ENCODE data around the gene OLFML1. TPM values are rescaled to one million over a fixed set of nuclear protein-coding genes. Genes with fewer than 3 reads are reported as not detected.

OLFML1 gene
- total RNA-seq, 1 experiment from 2014 or later, result not detected

GRCh38 chr11:7436657-7437056 lies 48.6 kb upstream of the OLFML1 start:
- H3K4me1 ChIP-seq (ENCODE audit: insufficient read depth, low read length), result no peaks in the 10 kb centered on the region; the same call in 1 of the 2 replicates
- H3K4me3 Mint-ChIP-seq, result no peak overlapping the region
- WGBS (ENCODE audit: extremely low coverage, insufficient read length, low lambda C conversion rate), result no CpG with 5 or more reads among the region's 5 CpGs

More at GRCh38 chr11:7436657-7437056, 48.6 kb upstream of the OLFML1 start:
- no peak overlapping the region for H4K91ac ChIP-seq (ENCODE audit: insufficient read length, low read depth, low read length)
- H4K5ac ChIP-seq (ENCODE audit: insufficient read length, low read depth, low read length), result no peak overlapping the region
- no peak overlapping the region for H4K8ac ChIP-seq (replicated peaks; ENCODE audit: insufficient read length, low read depth, low read length)
- H2AFZ ChIP-seq (ENCODE audit: low read length), result no peak overlapping the region
- H2BK15ac ChIP-seq (ENCODE audit: low read depth, low read length), result no peak overlapping the region
- H3K27me3 ChIP-seq (ENCODE audit: insufficient read depth, low read length), result no peaks in the 10 kb centered on the region
- H2AK5ac ChIP-seq (ENCODE audit: insufficient read length, low read length), result no peak overlapping the region
- H3K9me3 ChIP-seq (ENCODE audit: control insufficient read depth, low read depth, low read length), result no peaks in the 10 kb centered on the region
- no peak overlapping the region for H2BK120ac ChIP-seq (ENCODE audit: low read depth, low read length, poor library complexity, severe bottlenecking)
- Mint-ChIP-seq H3K9me3 (no peaks in the 10 kb centered on the region), H3K27ac (peak overlapping the region in 1 of 3 experiments; percentile 57; a peak in 1 of 7 replicates), H3K27me3 (ENCODE audit: low read depth) (no peaks in the 10 kb centered on the region; the same call in 1 of the 2 replicates), H3K4me1 (peaks cover 14 to 15% of the 10 kb centered on the region in 2 experiments), H3K36me3 (ENCODE audit: insufficient read depth in 1 of 3, low read depth in 3 of 3) (no peaks in the 10 kb centered on the region)
- no peaks in the 10 kb centered on the region for H4K20me1 ChIP-seq (ENCODE audit: control insufficient read depth, insufficient read depth, insufficient read length)
- H3K27ac ChIP-seq (ENCODE audit: insufficient read length, low read depth, low read length), result no peak overlapping the region
- H3K79me1 ChIP-seq (ENCODE audit: insufficient read depth, low read depth, low read length, poor library complexity, severe bottlenecking), result no peaks in the 10 kb centered on the region
- H3K4me2 ChIP-seq (ENCODE audit: insufficient read depth, insufficient read length, low read length), result no peak overlapping the region
- H3K56ac ChIP-seq (ENCODE audit: insufficient read length, low read depth, low read length), result no peak overlapping the region
- H2BK5ac ChIP-seq (ENCODE audit: insufficient read length, low read length), result no peak overlapping the region
- no peaks in the 10 kb centered on the region for H3K23me2 ChIP-seq (ENCODE audit: insufficient read length, low read depth, low read length, poor library complexity, severe bottlenecking)
- no peak overlapping the region for H3K9ac ChIP-seq (ENCODE audit: extremely low read depth, insufficient read length, low read length)
- H3K4ac ChIP-seq (ENCODE audit: low read depth, low read length), result no peak overlapping the region
- no peak for TF ChIP-seq CTCF (conservative IDR thresholded peaks at IDR 0.05)
- no peak overlapping the region for H2BK12ac ChIP-seq (ENCODE audit: insufficient read length, low read depth, low read length)
- H3K14ac ChIP-seq (ENCODE audit: insufficient read depth, low read length), result no peak overlapping the region
- H2BK20ac ChIP-seq (ENCODE audit: low read depth, low read length, poor library complexity, severe bottlenecking), result no peak overlapping the region
- no peak overlapping the region for H3K18ac ChIP-seq (ENCODE audit: insufficient read length, low read depth, low read length)
- no peak overlapping the region for H3K23ac ChIP-seq (ENCODE audit: insufficient read length, low read depth, low read length)
- no peak for DNase-seq
- H3T11ph ChIP-seq (ENCODE audit: low read length), result no peak overlapping the region
- no peaks in the 10 kb centered on the region for H3K79me2 ChIP-seq (ENCODE audit: insufficient read depth, low read length)
